ENCODE measurements around the gene SAMD1. TPM values are rescaled to one million over a fixed set of nuclear protein-coding genes. Genes with fewer than 3 reads are reported as not detected.

SAMD1 gene
- total and polyA plus RNA-seq, 3 donors from 2014 or later, result 34.0 to 72.9 (median 50.6) TPM

GRCh38 chr19:14055396-14055795 lies 35.2 kb downstream of the SAMD1 start:
- no peak overlapping the region for H3K27ac ChIP-seq
- intact Hi-C loops (cut with DNase I; ENCODE audit: low total_unique reads), result no loop called here
- H3K27me3 ChIP-seq, result no peaks in the 10 kb centered on the region
- no peak for DNase-seq
- no peaks in the 10 kb centered on the region for H3K9me3 ChIP-seq
- peaks cover 3% of the 10 kb centered on the region for H3K4me1 ChIP-seq
- WGBS, 2 donors, result 82% methylated on average over 3 of the region's 3 CpGs
- no peaks in the 10 kb centered on the region for H3K36me3 ChIP-seq (ENCODE audit: low read depth, missing control alignments)
- no peak overlapping the region for H3K4me3 ChIP-seq
- no peak for TF ChIP-seq POLR2A (IDR thresholded peaks at IDR 0.05)
- no peak for TF ChIP-seq CTCF (IDR thresholded peaks at IDR 0.05)

- 73 to 80% methylated on average over 10 to 11 of the region's 11 CpGs for WGBS, 2 donors
- Histone ChIP-seq H3K36me3 (ENCODE audit: low read depth, missing control alignments) (no peaks in the 10 kb centered on the region), H3K27me3 (no peaks in the 10 kb centered on the region), H3K4me3 (no peak overlapping the region), H3K27ac (no peak overlapping the region), H3K4me1 (peaks cover 3% of the 10 kb centered on the region), H3K9me3 (no peaks in the 10 kb centered on the region)
- intact Hi-C loops (cut with DNase I; ENCODE audit: low total_unique reads), result no loop called here
- no peak for DNase-seq
- TF ChIP-seq CTCF (IDR thresholded peaks at IDR 0.05) (no peak), POLR2A (IDR thresholded peaks at IDR 0.05) (no peak)
Observed at GRCh38 chr19:14054721-14055120, 35.8 kb downstream of the SAMD1 start.

- no peak for DNase-seq
- 86 to 87% methylated on average over 6 of the region's 6 CpGs for WGBS, 2 donors
- Histone ChIP-seq H3K27me3 (no peaks in the 10 kb centered on the region), H3K4me1 (peaks cover 3% of the 10 kb centered on the region), H3K4me3 (no peak overlapping the region), H3K9me3 (no peaks in the 10 kb centered on the region), H3K36me3 (ENCODE audit: low read depth, missing control alignments) (no peaks in the 10 kb centered on the region), H3K27ac (no peak overlapping the region)
- intact Hi-C loops (cut with DNase I; ENCODE audit: low total_unique reads), result no loop called here
- no peak for TF ChIP-seq CTCF (IDR thresholded peaks at IDR 0.05)
- TF ChIP-seq POLR2A (IDR thresholded peaks at IDR 0.05), result no peak
Observed at GRCh38 chr19:14054099-14054498, 36.5 kb downstream of the SAMD1 start.

- Histone ChIP-seq H3K27ac (no peak overlapping the region), H3K4me3 (no peak overlapping the region), H3K27me3 (no peaks in the 10 kb centered on the region), H3K9me3 (no peaks in the 10 kb centered on the region), H3K4me1 (peaks cover 3% of the 10 kb centered on the region), H3K36me3 (ENCODE audit: low read depth, missing control alignments) (no peaks in the 10 kb centered on the region)
- 89 to 100% methylated on average over 3 to 10 of the region's 11 CpGs for WGBS, 2 donors
- DNase-seq, result no peak
- TF ChIP-seq POLR2A (IDR thresholded peaks at IDR 0.05) (no peak), CTCF (IDR thresholded peaks at IDR 0.05) (no peak)
- intact Hi-C loops (cut with DNase I; ENCODE audit: low total_unique reads), result no loop called here
Observed at GRCh38 chr19:14053500-14053899, 37.1 kb downstream of the SAMD1 start.

- Histone ChIP-seq H3K4me3 (no peak overlapping the region), H3K27ac (no peak overlapping the region), H3K4me1 (peaks cover 3% of the 10 kb centered on the region), H3K27me3 (no peaks in the 10 kb centered on the region), H3K9me3 (no peaks in the 10 kb centered on the region), H3K36me3 (ENCODE audit: low read depth, missing control alignments) (no peaks in the 10 kb centered on the region)
- intact Hi-C loops (cut with DNase I; ENCODE audit: low total_unique reads), result no loop called here
- WGBS, 2 donors, result 94 to 95% methylated on average over 3 of the region's 3 CpGs
- DNase-seq, result no peak
- TF ChIP-seq POLR2A (IDR thresholded peaks at IDR 0.05), result no peak
- no peak for TF ChIP-seq CTCF (IDR thresholded peaks at IDR 0.05)
Observed at GRCh38 chr19:14053032-14053431, 37.5 kb downstream of the SAMD1 start.
